GM23338 (cell line): ENCODE results near the gene WDR1. TPM values are rescaled to one million over a fixed set of nuclear protein-coding genes. Genes with fewer than 3 reads are reported as not detected.

ENCODE experiments used
- ATAC-seq: fragments of 200-7000 bp; cut with Tn5 transposase; 3 replicates; pipeline ENCODE4 v1.9.1; 2020
- DNase-seq: peaks from one replicate; pipeline ENCODE4 v3.0.0-alpha.2; 2015; ENCODE audit warnings: low spot score
- H2AFZ ChIP-seq: fragments of 200-600 bp; sonication (generic); 2 replicates; pipeline ENCODE4 v1.8.0; 2016; ENCODE audit warnings: antibody characterized with exemption, mild to moderate bottlenecking, moderate library complexity
- H3F3A ChIP-seq: fragments of 200-600 bp; sonication (generic); replicated peaks from 2 replicates; pipeline ENCODE4 v1.8.0; 2017; ENCODE audit warnings: antibody characterized with exemption, mixed run types, low read depth
- H3K27ac ChIP-seq: fragments of 200-600 bp; sonication (generic); 2 replicates; pipeline ENCODE4 v1.6.1; 2016; ENCODE audit warnings: low read depth
- H3K27me3 ChIP-seq: fragments of 200-600 bp; sonication (generic); 2 replicates; pipeline ENCODE4 v1.8.0; 2016; ENCODE audit warnings: mild to moderate bottlenecking, mixed run types, moderate library complexity; ENCODE audit not compliant: insufficient read depth
- H3K36me3 ChIP-seq: fragments of 200-600 bp; sonication (generic); 2 replicates; pipeline ENCODE4 v1.8.0; 2016; ENCODE audit warnings: mild to moderate bottlenecking; ENCODE audit not compliant: insufficient read depth
- H3K4me1 ChIP-seq: fragments of 200-600 bp; sonication (generic); 2 replicates; pipeline ENCODE4 v1.8.0; 2016; ENCODE audit warnings: mild to moderate bottlenecking, moderate library complexity; ENCODE audit not compliant: insufficient read depth
- H3K4me2 ChIP-seq: fragments of 200-600 bp; sonication (generic); 2 replicates; pipeline ENCODE4 v1.7.1; 2017; ENCODE audit warnings: mixed run types
- H3K4me3 ChIP-seq: fragments of 200-600 bp; sonication (generic); 2 replicates; pipeline ENCODE4 v1.6.1; 2016; ENCODE audit warnings: mixed run types
- H3K79me2 ChIP-seq: fragments of 200-600 bp; sonication (generic); replicated peaks from 2 replicates; pipeline ENCODE4 v1.8.0; 2017; ENCODE audit warnings: mild to moderate bottlenecking; ENCODE audit not compliant: insufficient read depth
- H3K9me2 ChIP-seq: fragments of 200-600 bp; sonication (generic); 2 replicates; pipeline ENCODE4 v1.8.0; 2017; ENCODE audit not compliant: insufficient read depth
- H4K20me1 ChIP-seq: fragments of 200-600 bp; sonication (generic); replicated peaks from 2 replicates; pipeline ENCODE4 v1.8.0; 2017; ENCODE audit warnings: mild to moderate bottlenecking; ENCODE audit not compliant: insufficient read depth
- H3K27ac Mint-ChIP-seq: 2 replicates; pipeline ENCODE4 v1.8.0; 2020; ENCODE audit warnings: inconsistent platforms, mild to moderate bottlenecking, moderate library complexity, mixed read lengths
- H3K27me3 Mint-ChIP-seq: 3 replicates; pipeline ENCODE4 v1.8.0; 2022; ENCODE audit warnings: low read depth, mild to moderate bottlenecking, moderate library complexity, mixed read lengths, inconsistent platforms; ENCODE audit not compliant: insufficient read depth, poor library complexity
- H3K36me3 Mint-ChIP-seq: 3 replicates; pipeline ENCODE4 v1.8.0; 2021; ENCODE audit warnings: low read depth, mild to moderate bottlenecking, inconsistent platforms, moderate library complexity, mixed read lengths
- H3K4me1 Mint-ChIP-seq: 3 replicates; pipeline ENCODE4 v1.8.0; 2020; ENCODE audit warnings: mild to moderate bottlenecking, inconsistent platforms, mixed read lengths
- H3K4me3 Mint-ChIP-seq: 3 replicates; pipeline ENCODE4 v1.8.0; 2021; ENCODE audit warnings: moderate library complexity, mild to moderate bottlenecking, inconsistent platforms, mixed read lengths
- H3K9me3 Mint-ChIP-seq: 3 replicates; pipeline ENCODE4 v1.8.0; 2020; ENCODE audit warnings: moderate library complexity, mild to moderate bottlenecking, inconsistent platforms, mixed read lengths
- CREB1 ChIP-seq: fragments of 250-450 bp; sonication (Bioruptor Pico); IDR thresholded peaks from 2 replicates; pipeline ENCODE4 v1.5.0; 2020; ENCODE audit warnings: low read depth, mild to moderate bottlenecking, moderate library complexity
- EZH2 ChIP-seq: fragments of 200-600 bp; sonication (generic); IDR thresholded peaks from one replicate; pipeline ENCODE4 v1.8.0; 2017; ENCODE audit warnings: antibody characterized with exemption, mild to moderate bottlenecking, low read depth; ENCODE audit not compliant: unreplicated experiment
- EZH2phosphoT487 ChIP-seq: fragments of 200-600 bp; sonication (generic); IDR thresholded peaks from one replicate; pipeline ENCODE4 v1.8.1; 2018; ENCODE audit warnings: antibody characterized with exemption; ENCODE audit not compliant: unreplicated experiment
- JUNB ChIP-seq: IDR thresholded peaks from one replicate; pipeline ENCODE4 v1.6.1; 2016; ENCODE audit warnings: antibody characterized with exemption; ENCODE audit not compliant: unreplicated experiment
- NANOG ChIP-seq: IDR thresholded peaks from 2 replicates; pipeline ENCODE4 v1.6.1; 2016; ENCODE audit warnings: antibody characterized with exemption, borderline replicate concordance
- STAT1 ChIP-seq: IDR thresholded peaks from one replicate; pipeline ENCODE4 v1.6.1; 2016; ENCODE audit warnings: antibody characterized with exemption; ENCODE audit not compliant: unreplicated experiment
- ZNF114 ChIP-seq: fragments of 250-450 bp; sonication (Bioruptor Pico); IDR thresholded peaks from 2 replicates; pipeline ENCODE4 v1.5.0; 2020; ENCODE audit warnings: mild to moderate bottlenecking, moderate library complexity
- ZNF331 ChIP-seq: fragments of 250-450 bp; sonication (Bioruptor Pico); IDR thresholded peaks from 2 replicates; pipeline ENCODE4 v1.5.0; 2020; ENCODE audit warnings: low read depth, mild to moderate bottlenecking, moderate library complexity
- polyA plus RNA-seq: library from polyadenylated mRNA; unstranded; fragments of >200 nt; fragmentation: Nextera tagmentation; extraction: Ambion mirVana; gene quantifications from 2 replicates; pipeline ENCODE4 v1.2.1, GENCODE V29; 2016
- total RNA-seq: library from RNA; depleted of rRNA; stranded (reverse); fragments of >200 nt; shearing (Covaris generic); gene quantifications from 2 replicates; pipeline ENCODE4 v1.2.3, GENCODE V29; 2014
- TF ChIP-seq, protein P1 (sequence below), 2 experiments: fragments of 200-600 bp in 1 of 2; sonication (generic) in 1 of 2; conservative IDR thresholded peaks; 2 replicates each; pipeline versions ENCODE4 v1.5.1 to v1.6.1; 2016 to 2017; ENCODE audit warnings: antibody characterized with exemption in 2 of 2, low read depth in 2 of 2, mild to moderate bottlenecking in 2 of 2, moderate library complexity in 1 of 2
- TF ChIP-seq, protein P2 (sequence below): IDR thresholded peaks from 2 replicates; pipeline ENCODE4 v1.6.1; 2016; ENCODE audit warnings: antibody characterized with exemption
- TF ChIP-seq, protein P3 (sequence below): IDR thresholded peaks from one replicate; pipeline ENCODE4 v1.6.1; 2018; ENCODE audit warnings: antibody characterized with exemption; ENCODE audit not compliant: unreplicated experiment

The WDR1 gene
- total and polyA plus RNA-seq, 2 experiments from 2014 or later: 93.2 to 248 TPM

DNA sequence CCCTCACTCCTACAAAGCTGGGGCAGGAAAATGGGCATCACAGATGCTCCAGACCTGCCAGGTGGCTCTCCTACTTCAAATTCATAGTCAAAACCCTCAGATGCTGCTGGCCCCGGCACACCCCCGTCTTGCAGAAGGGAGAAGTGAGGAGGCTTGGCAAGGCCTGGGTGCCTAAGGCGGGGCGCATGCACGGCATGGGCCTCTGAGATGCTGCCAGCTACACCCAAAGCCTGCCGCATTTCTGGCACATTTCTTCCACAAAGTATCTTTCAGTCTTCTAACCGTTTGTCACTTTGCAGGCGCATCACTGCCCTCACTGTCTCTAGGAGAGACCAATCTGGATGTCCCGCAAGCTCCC is 19.6 kb downstream of the WDR1 start (continued):
- TF ChIP-seq, protein P1, sequence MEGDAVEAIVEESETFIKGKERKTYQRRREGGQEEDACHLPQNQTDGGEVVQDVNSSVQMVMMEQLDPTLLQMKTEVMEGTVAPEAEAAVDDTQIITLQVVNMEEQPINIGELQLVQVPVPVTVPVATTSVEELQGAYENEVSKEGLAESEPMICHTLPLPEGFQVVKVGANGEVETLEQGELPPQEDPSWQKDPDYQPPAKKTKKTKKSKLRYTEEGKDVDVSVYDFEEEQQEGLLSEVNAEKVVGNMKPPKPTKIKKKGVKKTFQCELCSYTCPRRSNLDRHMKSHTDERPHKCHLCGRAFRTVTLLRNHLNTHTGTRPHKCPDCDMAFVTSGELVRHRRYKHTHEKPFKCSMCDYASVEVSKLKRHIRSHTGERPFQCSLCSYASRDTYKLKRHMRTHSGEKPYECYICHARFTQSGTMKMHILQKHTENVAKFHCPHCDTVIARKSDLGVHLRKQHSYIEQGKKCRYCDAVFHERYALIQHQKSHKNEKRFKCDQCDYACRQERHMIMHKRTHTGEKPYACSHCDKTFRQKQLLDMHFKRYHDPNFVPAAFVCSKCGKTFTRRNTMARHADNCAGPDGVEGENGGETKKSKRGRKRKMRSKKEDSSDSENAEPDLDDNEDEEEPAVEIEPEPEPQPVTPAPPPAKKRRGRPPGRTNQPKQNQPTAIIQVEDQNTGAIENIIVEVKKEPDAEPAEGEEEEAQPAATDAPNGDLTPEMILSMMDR (conservative IDR thresholded peaks at IDR 0.05; ENCODE audit: low read depth in 2 of 2): no peak

DNA sequence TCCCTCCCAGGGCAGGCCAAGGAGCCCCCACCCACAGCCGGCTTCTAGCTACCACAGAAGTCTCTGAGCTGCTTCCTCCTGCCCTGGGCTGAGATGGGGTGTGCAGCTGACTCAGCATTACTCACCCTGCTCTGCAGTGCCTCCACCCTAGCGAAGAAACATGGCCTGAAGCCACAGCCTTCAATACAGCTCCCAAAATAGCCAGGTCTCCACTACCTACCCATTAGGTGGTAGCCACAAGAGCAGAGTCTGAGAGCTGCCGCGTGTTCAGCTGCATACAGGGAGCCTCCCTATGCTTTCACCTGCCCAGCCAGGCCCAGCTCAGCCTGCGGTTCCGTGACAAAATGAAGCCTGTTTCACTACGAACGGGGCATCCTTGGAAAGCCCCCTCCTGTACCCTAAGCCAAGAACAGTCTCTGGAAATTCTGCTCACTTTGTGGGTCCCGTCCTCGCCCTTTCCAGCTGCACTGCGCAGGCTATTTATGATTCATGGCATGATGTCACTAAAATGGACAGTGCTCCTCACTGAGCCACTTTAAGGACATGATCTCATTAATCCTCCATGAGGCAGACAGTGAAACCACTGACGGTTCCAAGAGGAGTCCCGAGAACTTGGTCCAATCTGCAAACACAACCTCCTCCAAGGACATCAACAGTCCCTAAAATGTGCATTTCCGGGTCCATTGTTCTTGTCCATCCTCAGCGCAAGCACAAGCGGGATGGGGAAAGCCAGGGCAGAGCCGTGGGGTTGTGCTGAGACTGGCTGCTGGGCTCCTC is 20.2 kb downstream of the WDR1 start:
- Histone ChIP-seq H4K20me1 (peaks cover 18% of the 10 kb centered on the region), H3K4me1 (peaks cover 5% of the 10 kb centered on the region; the same call in 1 of the 2 replicates), H3K36me3 (peaks cover 29% of the 10 kb centered on the region), H3K9me2 (no peaks in the 10 kb centered on the region), H2AFZ (no peak overlapping the region), H3F3A (no peaks in the 10 kb centered on the region), H3K4me3 (no peak overlapping the region), H3K4me2 (no peak overlapping the region), H3K27ac (no peak overlapping the region), H3K27me3 (no peaks in the 10 kb centered on the region), H3K79me2 (peaks cover 90% of the 10 kb centered on the region)
- Mint-ChIP-seq H3K4me1 (peaks cover 40% of the 10 kb centered on the region), H3K27ac (peak overlapping the region; percentile 83), H3K9me3 (no peaks in the 10 kb centered on the region), H3K36me3 (peaks cover 95% of the 10 kb centered on the region), H3K4me3 (no peak overlapping the region), H3K27me3 (peaks cover 24% of the 10 kb centered on the region)
- ATAC-seq: no peak
- no peak for TF ChIP-seq CREB1 (CRISPR knock-in tag)
- TF ChIP-seq, protein P2, sequence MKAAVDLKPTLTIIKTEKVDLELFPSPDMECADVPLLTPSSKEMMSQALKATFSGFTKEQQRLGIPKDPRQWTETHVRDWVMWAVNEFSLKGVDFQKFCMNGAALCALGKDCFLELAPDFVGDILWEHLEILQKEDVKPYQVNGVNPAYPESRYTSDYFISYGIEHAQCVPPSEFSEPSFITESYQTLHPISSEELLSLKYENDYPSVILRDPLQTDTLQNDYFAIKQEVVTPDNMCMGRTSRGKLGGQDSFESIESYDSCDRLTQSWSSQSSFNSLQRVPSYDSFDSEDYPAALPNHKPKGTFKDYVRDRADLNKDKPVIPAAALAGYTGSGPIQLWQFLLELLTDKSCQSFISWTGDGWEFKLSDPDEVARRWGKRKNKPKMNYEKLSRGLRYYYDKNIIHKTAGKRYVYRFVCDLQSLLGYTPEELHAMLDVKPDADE: no peak
- TF ChIP-seq EZH2: no peak
- no peak for TF ChIP-seq ZNF114 (CRISPR knock-in tag)
- TF ChIP-seq, protein P3, sequence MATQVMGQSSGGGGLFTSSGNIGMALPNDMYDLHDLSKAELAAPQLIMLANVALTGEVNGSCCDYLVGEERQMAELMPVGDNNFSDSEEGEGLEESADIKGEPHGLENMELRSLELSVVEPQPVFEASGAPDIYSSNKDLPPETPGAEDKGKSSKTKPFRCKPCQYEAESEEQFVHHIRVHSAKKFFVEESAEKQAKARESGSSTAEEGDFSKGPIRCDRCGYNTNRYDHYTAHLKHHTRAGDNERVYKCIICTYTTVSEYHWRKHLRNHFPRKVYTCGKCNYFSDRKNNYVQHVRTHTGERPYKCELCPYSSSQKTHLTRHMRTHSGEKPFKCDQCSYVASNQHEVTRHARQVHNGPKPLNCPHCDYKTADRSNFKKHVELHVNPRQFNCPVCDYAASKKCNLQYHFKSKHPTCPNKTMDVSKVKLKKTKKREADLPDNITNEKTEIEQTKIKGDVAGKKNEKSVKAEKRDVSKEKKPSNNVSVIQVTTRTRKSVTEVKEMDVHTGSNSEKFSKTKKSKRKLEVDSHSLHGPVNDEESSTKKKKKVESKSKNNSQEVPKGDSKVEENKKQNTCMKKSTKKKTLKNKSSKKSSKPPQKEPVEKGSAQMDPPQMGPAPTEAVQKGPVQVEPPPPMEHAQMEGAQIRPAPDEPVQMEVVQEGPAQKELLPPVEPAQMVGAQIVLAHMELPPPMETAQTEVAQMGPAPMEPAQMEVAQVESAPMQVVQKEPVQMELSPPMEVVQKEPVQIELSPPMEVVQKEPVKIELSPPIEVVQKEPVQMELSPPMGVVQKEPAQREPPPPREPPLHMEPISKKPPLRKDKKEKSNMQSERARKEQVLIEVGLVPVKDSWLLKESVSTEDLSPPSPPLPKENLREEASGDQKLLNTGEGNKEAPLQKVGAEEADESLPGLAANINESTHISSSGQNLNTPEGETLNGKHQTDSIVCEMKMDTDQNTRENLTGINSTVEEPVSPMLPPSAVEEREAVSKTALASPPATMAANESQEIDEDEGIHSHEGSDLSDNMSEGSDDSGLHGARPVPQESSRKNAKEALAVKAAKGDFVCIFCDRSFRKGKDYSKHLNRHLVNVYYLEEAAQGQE: no peak
- TF ChIP-seq EZH2phosphoT487: no peak
- no peak for TF ChIP-seq NANOG
- TF ChIP-seq JUNB: no peak
- TF ChIP-seq, protein P1 (conservative IDR thresholded peaks at IDR 0.05; ENCODE audit: low read depth in 2 of 2): no peak
- TF ChIP-seq ZNF331 (CRISPR knock-in tag): no peak
- TF ChIP-seq STAT1: no peak
- no peak for DNase-seq
